GM19035 (cell line): ENCODE results near the gene ADAM12.

ENCODE experiments used
- ATAC-seq: cut with Tn5 transposase; IDR thresholded peaks from one replicate; pipeline ENCODE4 v1.9.1; 2021; ENCODE audit not compliant: unreplicated experiment

The ADAM12 gene

GRCh38 chr10:126090911-126091728, 297.2 kb downstream of the ADAM12 start:
- no peak for ATAC-seq

GRCh38 chr10:126090443-126090842, 297.8 kb downstream of the ADAM12 start:
- ATAC-seq: no peak

GRCh38 chr10:126087796-126088505, 300.3 kb downstream of the ADAM12 start:
- no peak for ATAC-seq

- ATAC-seq: no peak
Measured at GRCh38 chr10:126087153-126087680, 301.1 kb downstream of the ADAM12 start.

- no peak for ATAC-seq
Measured at GRCh38 chr10:126085806-126086205, 302.5 kb downstream of the ADAM12 start.

- no peak for ATAC-seq
Measured at GRCh38 chr10:126084369-126084768, 303.9 kb downstream of the ADAM12 start.

- ATAC-seq: no peak
Measured at GRCh38 chr10:126083009-126083408, 305.3 kb downstream of the ADAM12 start.

- no peak for ATAC-seq
Measured at GRCh38 chr10:126081841-126082466, 306.3 kb downstream of the ADAM12 start.

GRCh38 chr10:126080879-126081411, 307.3 kb downstream of the ADAM12 start:
- ATAC-seq: no peak

GRCh38 chr10:126080291-126080825, 307.9 kb downstream of the ADAM12 start:
- no peak for ATAC-seq

- ATAC-seq: no peak
Measured at GRCh38 chr10:126075009-126075408, 313.3 kb downstream of the ADAM12 start.

GRCh38 chr10:126074291-126074690, 314.0 kb downstream of the ADAM12 start:
- ATAC-seq: no peak

GRCh38 chr10:126073606-126074005, 314.7 kb downstream of the ADAM12 start:
- ATAC-seq: no peak

- ATAC-seq: no peak
Measured at GRCh38 chr10:126072622-126073021, 315.7 kb downstream of the ADAM12 start.

- no peak for ATAC-seq
Measured at GRCh38 chr10:126070476-126071215, 317.6 kb downstream of the ADAM12 start.

- no peak for ATAC-seq
Measured at GRCh38 chr10:126068322-126068721, 320.0 kb downstream of the ADAM12 start.

- no peak for ATAC-seq
Measured at GRCh38 chr10:126066456-126066855, 321.8 kb downstream of the ADAM12 start.

- ATAC-seq: no peak
Measured at GRCh38 chr10:126065751-126066377, 322.4 kb downstream of the ADAM12 start.

GRCh38 chr10:126064512-126064911, 323.8 kb downstream of the ADAM12 start:
- no peak for ATAC-seq

GRCh38 chr10:126063353-126063791, 324.9 kb downstream of the ADAM12 start:
- ATAC-seq: no peak
